ENCODE measurements around the gene MGAT4B.
A peak's percentile ranks its signal among the peaks of the same experiment; 100 is the strongest.

- TF ChIP-seq CTCF (IDR thresholded peaks at IDR 0.05): no peak
- peak in 1 of 2 donors; percentile 61 for TF ChIP-seq POLR2A (IDR thresholded peaks at IDR 0.05)
Observed at GRCh38 chr5:179762079-179762780, 44.4 kb downstream of the MGAT4B start.

Data from Peyer's patch (tissue), 4 donors.